HepG2 (cell line): ENCODE measurements around the gene TVP23A. TPM values are rescaled to one million over a fixed set of nuclear protein-coding genes. Genes with fewer than 3 reads are reported as not detected.

ENCODE experiments used
- AGO2 ChIP-seq: fragments of 200-400 bp; formaldehyde crosslinking; optimal IDR thresholded peaks from 2 replicates; pipeline ENCODE3; 2017; ENCODE audit warnings: mild to moderate bottlenecking, low read depth, low read length, moderate library complexity
- ARHGAP35 ChIP-seq: sonication (generic); formaldehyde crosslinking; IDR thresholded peaks from 2 replicates; pipeline ENCODE4 v1.9.0; 2022; ENCODE audit warnings: mild to moderate bottlenecking, inconsistent platforms, moderate library complexity, missing genetic modification reagents, borderline replicate concordance
- ATAD3A ChIP-seq: sonication (generic); formaldehyde crosslinking; IDR thresholded peaks from 2 replicates; pipeline ENCODE4 v1.4.0; 2020; ENCODE audit warnings: missing genetic modification reagents
- CERS6 ChIP-seq: sonication (generic); formaldehyde crosslinking; IDR thresholded peaks from 2 replicates; pipeline ENCODE4 v1.5.0; 2020; ENCODE audit warnings: missing genetic modification reagents
- DBP ChIP-seq: sonication (generic); formaldehyde crosslinking; IDR thresholded peaks from 2 replicates; pipeline ENCODE4 v1.4.0; 2020; ENCODE audit warnings: missing genetic modification reagents; ENCODE audit errors: not compliant biosample characterization
- DDIT3 ChIP-seq: sonication (generic); formaldehyde crosslinking; IDR thresholded peaks from 2 replicates; pipeline ENCODE4 v1.4.0; 2020; ENCODE audit warnings: mild to moderate bottlenecking, missing genetic modification reagents
- ELF1 ChIP-seq: sonication (generic); formaldehyde crosslinking; IDR thresholded peaks from 2 replicates; pipeline ENCODE4 v1.4.0; 2020; ENCODE audit warnings: missing genetic modification reagents
- EZH2 ChIP-seq: conservative IDR thresholded peaks from 2 replicates; pipeline ENCODE4 v1.6.1; 2012; ENCODE audit warnings: mild to moderate bottlenecking, low read depth, low read length, moderate library complexity
- GLI4 ChIP-seq: sonication (generic); formaldehyde crosslinking; IDR thresholded peaks from 2 replicates; pipeline ENCODE4 v1.5.1; 2020; ENCODE audit warnings: missing genetic modification reagents, mild to moderate bottlenecking, moderate library complexity, borderline replicate concordance
- HNF4G ChIP-seq, 2 experiments: sonication (generic) in 1 of 2; formaldehyde crosslinking in 1 of 2; IDR thresholded peaks; 2 replicates each; pipeline versions ENCODE4 v1.4.0 to v1.6.1; 2011 to 2020; ENCODE audit warnings: borderline replicate concordance in 2 of 2, low read depth in 2 of 2, mild to moderate bottlenecking in 2 of 2, low read length in 1 of 2, missing genetic modification reagents in 1 of 2, moderate library complexity in 1 of 2
- KDM5B ChIP-seq: sonication (generic); formaldehyde crosslinking; IDR thresholded peaks from 2 replicates; pipeline ENCODE4 v1.4.0; 2020; ENCODE audit warnings: missing genetic modification reagents, mild to moderate bottlenecking, borderline replicate concordance
- NCOA1 ChIP-seq: sonication (generic); formaldehyde crosslinking; IDR thresholded peaks from 2 replicates; pipeline ENCODE4 v1.9.0; 2021; ENCODE audit warnings: missing genetic modification reagents
- NFE2 ChIP-seq: sonication (generic); formaldehyde crosslinking; IDR thresholded peaks from 2 replicates; pipeline ENCODE4 v1.4.0; 2020; ENCODE audit warnings: missing genetic modification reagents
- REL ChIP-seq: sonication (generic); formaldehyde crosslinking; conservative IDR thresholded peaks from 2 replicates; pipeline ENCODE4 v1.8.0; 2022; ENCODE audit warnings: mild to moderate bottlenecking, missing genetic modification reagents, moderate library complexity
- TEAD3 ChIP-seq: optimal IDR thresholded peaks from 2 replicates; pipeline ENCODE3; 2016; ENCODE audit warnings: borderline replicate concordance
- TFE3 ChIP-seq: IDR thresholded peaks from 2 replicates; pipeline ENCODE4 v1.6.1; 2016
- ZBTB33 ChIP-seq: sonication (generic); formaldehyde crosslinking; IDR thresholded peaks from 2 replicates; pipeline ENCODE4 v1.4.0; 2020; ENCODE audit warnings: missing genetic modification reagents
- ZFYVE20 ChIP-seq: sonication (generic); formaldehyde crosslinking; IDR thresholded peaks from 2 replicates; pipeline ENCODE4 v1.8.0; 2023; ENCODE audit warnings: low read depth, mild to moderate bottlenecking, moderate library complexity, missing genetic modification reagents, borderline replicate concordance
- ZNF282 ChIP-seq: fragments of 450-650 bp; IDR thresholded peaks from 2 replicates; pipeline ENCODE4 v1.6.1; 2018; ENCODE audit not compliant: partially characterized antibody
- ZNF549 ChIP-seq: sonication (generic); formaldehyde crosslinking; IDR thresholded peaks from 2 replicates; pipeline ENCODE4 v1.5.0; 2020; ENCODE audit warnings: missing genetic modification reagents
- ZNF704 ChIP-seq: sonication (generic); formaldehyde crosslinking; IDR thresholded peaks from 2 replicates; pipeline ENCODE4 v1.8.1; 2023; ENCODE audit warnings: mild to moderate bottlenecking, inconsistent platforms, moderate library complexity, missing genetic modification reagents, borderline replicate concordance
- ZNF839 ChIP-seq: sonication (generic); formaldehyde crosslinking; IDR thresholded peaks from 2 replicates; pipeline ENCODE4 v1.4.0; 2020; ENCODE audit warnings: missing genetic modification reagents, mild to moderate bottlenecking, borderline replicate concordance
- polyA plus RNA-seq, 8 experiments: library from polyadenylated mRNA; depleted of rRNA in 3 of 8; stranded (reverse) in 7 of 8; unstranded in 1 of 8; fragments of >200 nt; fragmentation: Illumina TruSeq in 4 of 8; extraction: Trizol in 4 of 8; gene quantifications; 2 replicates each; pipeline versions ENCODE4 v1.2.1 to v1.2.3, GENCODE V29; 2011 to 2016; ENCODE audit warnings: low read depth in 4 of 8, missing spikeins in 1 of 8, mixed read lengths in 1 of 8; ENCODE audit not compliant: insufficient read depth in 1 of 8
- total RNA-seq, 5 experiments: library from RNA; depleted of rRNA; stranded (reverse); fragments of >200 nt; fragmentation: Illumina TruSeq; extraction: Trizol; gene quantifications; 2 replicates each; pipeline ENCODE4 v1.2.3, GENCODE V29; 2016; ENCODE audit warnings: low read depth in 1 of 5

TVP23A gene
- total and polyA plus RNA-seq, 2 of the 13 experiments (the other 11 are each of a cell fraction or from before 2014, with no cell fraction given) = not detected

GRCh38 chr16:10743610-10744369 lies 74.8 kb downstream of the TVP23A start, which contains the start of gene NUBP1 (continued):
- TF ChIP-seq ZBTB33 (CRISPR knock-in tag) (peak; percentile 25; the same call in 1 of the 2 replicates), NCOA1 (CRISPR knock-in tag) (peak; percentile 87), DBP (CRISPR knock-in tag) (peak; percentile 46), ELF1 (CRISPR knock-in tag) (peak; percentile 97), ZNF704 (CRISPR knock-in tag) (peak; percentile 96), ZNF549 (CRISPR knock-in tag) (no peak), ATAD3A (CRISPR knock-in tag) (peak; percentile 62; the same call in 1 of the 2 replicates), KDM5B (CRISPR knock-in tag) (peak; percentile 98), NFE2 (CRISPR knock-in tag) (no peak), GLI4 (peak; percentile 98), ZNF282 (no peak), ARHGAP35 (CRISPR knock-in tag) (peak; percentile 96; the same call in 1 of the 2 replicates), TEAD3 (CRISPR knock-in tag) (peak; percentile 72), DDIT3 (CRISPR knock-in tag) (0 out of 2 replicates have a peak, but pooled peaks have one; percentile 36), HNF4G (IDR thresholded peaks at IDR 0.05; ENCODE audit: borderline replicate concordance, low read depth, low read length) (no peak), HNF4G (CRISPR knock-in tag; IDR thresholded peaks at IDR 0.05; ENCODE audit: borderline replicate concordance, low read depth) (no peak), TFE3 (CRISPR knock-in tag) (no peak), ZFYVE20 (CRISPR knock-in tag) (peak; percentile 94; the same call in 1 of the 2 replicates), CERS6 (CRISPR knock-in tag) (no peak), REL (CRISPR knock-in tag) (peak; percentile 87), ZNF839 (CRISPR knock-in tag) (peak; percentile 97; the same call in 1 of the 2 replicates), AGO2 (peak; percentile 98), EZH2 (no peak)
